ENCODE measurements around the gene DUOXA2. TPM values are rescaled to one million over a fixed set of nuclear protein-coding genes. Genes with fewer than 3 reads are reported as not detected.

Gene DUOXA2
- total RNA-seq, 1 experiment from 2014 or later = not detected

DNA sequence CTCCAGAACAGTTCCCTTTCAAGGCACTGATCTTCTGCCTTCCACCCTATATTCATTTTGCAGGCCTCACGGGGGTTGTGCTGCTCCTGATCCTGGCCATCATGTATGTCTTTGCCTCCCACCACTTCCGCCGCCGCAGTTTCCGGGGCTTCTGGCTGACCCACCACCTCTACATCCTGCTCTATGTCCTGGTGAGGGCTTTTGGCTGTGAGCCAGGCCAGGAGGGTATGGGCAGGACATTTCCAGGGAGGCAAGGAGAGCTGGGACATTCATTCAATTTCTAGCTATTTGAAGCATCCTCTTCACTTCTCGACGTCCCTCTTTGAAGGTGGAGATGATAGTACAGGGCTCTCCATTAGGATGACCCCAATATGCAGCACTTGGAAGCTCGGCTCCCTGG is 41.6 kb downstream of the DUOXA2 start:
- H3K4me3 Mint-ChIP-seq (ENCODE audit: low read depth, unreplicated experiment) = no peak overlapping the region
- intact Hi-C loops (cut with micrococcal nuclease; ENCODE audit: unreplicated experiment) = no loop called here
- no peak overlapping the region for H3K27ac Mint-ChIP-seq (ENCODE audit: unreplicated experiment)
- TF ChIP-seq, protein P1, sequence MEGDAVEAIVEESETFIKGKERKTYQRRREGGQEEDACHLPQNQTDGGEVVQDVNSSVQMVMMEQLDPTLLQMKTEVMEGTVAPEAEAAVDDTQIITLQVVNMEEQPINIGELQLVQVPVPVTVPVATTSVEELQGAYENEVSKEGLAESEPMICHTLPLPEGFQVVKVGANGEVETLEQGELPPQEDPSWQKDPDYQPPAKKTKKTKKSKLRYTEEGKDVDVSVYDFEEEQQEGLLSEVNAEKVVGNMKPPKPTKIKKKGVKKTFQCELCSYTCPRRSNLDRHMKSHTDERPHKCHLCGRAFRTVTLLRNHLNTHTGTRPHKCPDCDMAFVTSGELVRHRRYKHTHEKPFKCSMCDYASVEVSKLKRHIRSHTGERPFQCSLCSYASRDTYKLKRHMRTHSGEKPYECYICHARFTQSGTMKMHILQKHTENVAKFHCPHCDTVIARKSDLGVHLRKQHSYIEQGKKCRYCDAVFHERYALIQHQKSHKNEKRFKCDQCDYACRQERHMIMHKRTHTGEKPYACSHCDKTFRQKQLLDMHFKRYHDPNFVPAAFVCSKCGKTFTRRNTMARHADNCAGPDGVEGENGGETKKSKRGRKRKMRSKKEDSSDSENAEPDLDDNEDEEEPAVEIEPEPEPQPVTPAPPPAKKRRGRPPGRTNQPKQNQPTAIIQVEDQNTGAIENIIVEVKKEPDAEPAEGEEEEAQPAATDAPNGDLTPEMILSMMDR (IDR thresholded peaks at IDR 0.05; ENCODE audit: unreplicated experiment) = no peak
- CTCF ChIA-PET = no interaction called here
- peaks cover 6% of the 10 kb centered on the region for H3K36me3 Mint-ChIP-seq (ENCODE audit: insufficient read depth, unreplicated experiment)
- no peaks in the 10 kb centered on the region for H3K27me3 Mint-ChIP-seq (ENCODE audit: unreplicated experiment)
- DNase-seq = no peak
- no peaks in the 10 kb centered on the region for H3K4me1 Mint-ChIP-seq (ENCODE audit: low read depth, unreplicated experiment)
- H3K9me3 Mint-ChIP-seq (ENCODE audit: low read depth, unreplicated experiment) = no peaks in the 10 kb centered on the region
- no TSS peak for BruUV-seq (replicated peaks)

DNA sequence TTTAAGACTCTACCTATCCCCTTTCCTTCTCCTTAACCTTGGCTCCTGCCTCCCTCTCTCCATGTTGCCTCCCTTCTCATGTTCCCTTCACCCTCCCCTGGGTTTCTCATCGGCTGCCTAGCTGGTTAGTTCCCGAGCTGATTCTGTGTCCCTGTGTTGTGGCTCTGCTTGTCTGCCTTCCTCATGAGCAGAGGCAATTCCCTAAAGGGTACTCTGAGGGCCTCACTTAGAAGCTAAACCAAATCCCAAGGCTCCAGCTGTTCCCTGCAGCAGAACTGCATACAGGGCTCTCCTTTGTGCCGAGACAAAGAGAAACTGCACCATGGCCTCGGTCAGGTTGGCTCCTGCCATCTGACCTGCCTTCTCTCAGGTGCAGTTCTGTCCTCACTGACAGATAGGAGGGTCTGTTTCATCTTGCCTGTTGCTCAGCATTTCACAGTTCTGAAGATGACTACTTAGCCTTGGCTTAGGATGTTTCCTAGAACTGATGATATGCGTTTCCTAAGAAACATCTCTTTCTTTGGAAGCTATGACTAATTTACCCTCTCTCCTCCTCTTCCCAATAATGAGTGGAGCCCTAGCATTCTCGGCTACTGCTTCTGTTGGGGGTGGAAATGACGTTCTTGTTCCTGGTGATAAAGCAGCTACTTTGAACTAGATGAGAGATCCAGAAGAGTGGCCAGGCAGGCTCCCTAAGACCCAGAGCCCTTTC is 42.8 kb downstream of the DUOXA2 start:
- TF ChIP-seq, protein P1 (IDR thresholded peaks at IDR 0.05; ENCODE audit: unreplicated experiment) = no peak
- no peaks in the 10 kb centered on the region for H3K4me1 Mint-ChIP-seq (ENCODE audit: low read depth, unreplicated experiment)
- no peak for DNase-seq
- no peak overlapping the region for H3K4me3 Mint-ChIP-seq (ENCODE audit: low read depth, unreplicated experiment)
- H3K9me3 Mint-ChIP-seq (ENCODE audit: low read depth, unreplicated experiment) = no peaks in the 10 kb centered on the region
- H3K36me3 Mint-ChIP-seq (ENCODE audit: insufficient read depth, unreplicated experiment) = peaks cover 6% of the 10 kb centered on the region
- intact Hi-C loops (cut with micrococcal nuclease; ENCODE audit: unreplicated experiment) = no loop called here
- BruUV-seq (replicated peaks) = no TSS peak
- CTCF ChIA-PET = interaction anchor here (1.4 kb wide), 1 partner anchor 41 kb away, joined by 3 read pairs; no protein-coding TSS in a partner anchor
- H3K27me3 Mint-ChIP-seq (ENCODE audit: unreplicated experiment) = no peaks in the 10 kb centered on the region
- H3K27ac Mint-ChIP-seq (ENCODE audit: unreplicated experiment) = no peak overlapping the region

DNA sequence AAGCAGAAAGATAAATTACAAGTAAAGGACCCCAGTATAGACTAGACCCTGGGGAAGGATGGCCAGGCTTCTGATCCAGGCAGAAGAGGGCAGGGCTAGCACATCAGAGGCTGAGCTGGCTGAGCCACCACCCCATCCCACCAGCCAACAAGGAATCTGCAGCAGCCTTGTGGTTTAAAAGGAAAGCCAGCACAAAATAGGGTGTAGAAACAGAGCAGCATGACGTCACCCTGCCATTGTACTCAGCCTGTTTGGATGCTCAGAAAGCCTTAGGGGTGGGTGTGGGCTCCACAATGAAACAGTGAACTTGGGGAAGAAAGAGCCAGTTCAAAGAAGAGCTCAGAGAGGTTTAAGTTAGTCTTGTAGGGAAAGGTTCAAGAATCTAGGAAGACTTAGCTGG is 43.8 kb downstream of the DUOXA2 start:
- CTCF ChIA-PET = interaction anchor here (0.6 to 1.4 kb wide), 2 partner anchors 20 to 40 kb away, joined by 3 read pairs; no protein-coding TSS in a partner anchor
- intact Hi-C loops (cut with micrococcal nuclease; ENCODE audit: unreplicated experiment) = no loop called here
- no peaks in the 10 kb centered on the region for H3K9me3 Mint-ChIP-seq (ENCODE audit: low read depth, unreplicated experiment)
- no peaks in the 10 kb centered on the region for H3K27me3 Mint-ChIP-seq (ENCODE audit: unreplicated experiment)
- H3K36me3 Mint-ChIP-seq (ENCODE audit: insufficient read depth, unreplicated experiment) = no peaks in the 10 kb centered on the region
- no peak for DNase-seq
- H3K27ac Mint-ChIP-seq (ENCODE audit: unreplicated experiment) = no peak overlapping the region
- TF ChIP-seq, protein P1 (IDR thresholded peaks at IDR 0.05; ENCODE audit: unreplicated experiment) = no peak
- peaks cover 9% of the 10 kb centered on the region for H3K4me1 Mint-ChIP-seq (ENCODE audit: low read depth, unreplicated experiment)
- BruUV-seq (replicated peaks) = no TSS peak
- H3K4me3 Mint-ChIP-seq (ENCODE audit: low read depth, unreplicated experiment) = no peak overlapping the region

DNA sequence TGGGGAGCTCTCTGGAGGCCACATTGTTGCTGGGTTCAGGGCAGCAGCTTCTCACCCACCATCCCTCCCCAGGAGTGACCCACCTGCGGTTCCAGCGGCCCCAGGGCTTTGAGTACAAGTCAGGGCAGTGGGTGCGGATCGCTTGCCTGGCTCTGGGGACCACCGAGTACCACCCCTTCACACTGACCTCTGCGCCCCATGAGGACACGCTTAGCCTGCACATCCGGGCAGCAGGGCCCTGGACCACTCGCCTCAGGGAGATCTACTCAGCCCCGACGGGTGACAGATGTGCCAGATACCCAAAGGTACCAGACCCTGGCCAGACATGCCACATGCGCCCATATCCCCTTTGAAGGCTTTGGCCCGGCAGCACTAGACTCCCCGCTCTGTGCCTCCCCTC is 47.5 kb downstream of the DUOXA2 start:
- no TSS peak for BruUV-seq (replicated peaks)
- no peak for DNase-seq
- Mint-ChIP-seq H3K36me3 (ENCODE audit: insufficient read depth, unreplicated experiment) (no peaks in the 10 kb centered on the region), H3K4me3 (ENCODE audit: low read depth, unreplicated experiment) (no peak overlapping the region), H3K27me3 (ENCODE audit: unreplicated experiment) (no peaks in the 10 kb centered on the region), H3K27ac (ENCODE audit: unreplicated experiment) (no peak overlapping the region), H3K4me1 (ENCODE audit: low read depth, unreplicated experiment) (peaks cover 13% of the 10 kb centered on the region), H3K9me3 (ENCODE audit: low read depth, unreplicated experiment) (no peaks in the 10 kb centered on the region)
- TF ChIP-seq, protein P1 (IDR thresholded peaks at IDR 0.05; ENCODE audit: unreplicated experiment) = no peak
- CTCF ChIA-PET = interaction anchor here (0.7 to 3.1 kb wide), 3 partner anchors 9 to 106 kb away, joined by 3 to 33 read pairs (median 5); no protein-coding TSS in a partner anchor
- intact Hi-C loops (cut with micrococcal nuclease; ENCODE audit: unreplicated experiment) = loop anchor here (2.0 to 5.0 kb wide), 2 partner anchors 107 to 236 kb away; no protein-coding TSS in a partner anchor
